GM18868 (cell line): Measurements from ENCODE around the gene SC5D.
A peak's percentile ranks its signal among the peaks of the same experiment; 100 is the strongest.

ENCODE experiments used
- ATAC-seq: cut with Tn5 transposase; IDR thresholded peaks from one replicate; pipeline ENCODE4 v1.9.1; 2021; ENCODE audit warnings: mild to moderate bottlenecking, moderate library complexity; ENCODE audit not compliant: unreplicated experiment

Gene SC5D

DNA sequence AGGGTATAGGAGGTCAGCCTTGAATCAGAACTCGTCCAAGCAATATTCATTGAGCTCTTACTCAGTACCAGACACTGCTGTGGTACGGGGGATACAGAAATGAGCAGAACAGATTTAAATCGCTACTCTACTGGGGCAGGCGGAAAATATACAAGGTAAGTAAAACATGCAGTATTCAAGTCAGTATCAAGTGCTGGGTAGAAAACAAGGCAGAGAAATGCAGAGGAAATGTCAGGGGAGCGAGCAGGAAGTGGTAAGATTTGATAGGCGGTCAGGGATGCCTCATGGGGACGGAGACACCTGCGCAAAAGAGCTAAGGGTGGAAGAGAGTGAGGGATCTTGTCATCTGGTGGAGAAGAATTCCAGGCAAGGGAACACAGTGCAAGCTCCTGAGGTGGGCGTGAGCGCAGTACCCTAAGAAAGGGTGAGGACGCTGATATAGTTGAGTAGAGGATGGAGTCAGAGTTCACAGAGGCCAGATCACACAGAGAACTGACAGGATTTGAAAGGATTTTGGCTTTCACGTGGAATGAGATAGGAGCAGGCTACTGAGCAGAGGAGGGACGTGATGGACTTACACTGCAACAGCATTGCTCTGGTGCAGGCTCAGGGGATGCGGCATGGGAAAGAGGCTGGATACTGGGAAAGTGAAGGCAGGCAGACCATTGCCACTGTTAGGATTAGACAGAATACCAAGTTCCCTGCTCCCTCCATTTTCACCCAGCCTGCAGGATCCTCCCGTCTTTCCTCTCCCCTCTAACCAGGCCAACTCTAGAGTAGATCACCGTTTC, 35.8 kb downstream of the SC5D start:
- no peak for ATAC-seq

- ATAC-seq: no peak
Measured at GRCh38 chr11:121328967-121329679, 36.6 kb downstream of the SC5D start.

DNA sequence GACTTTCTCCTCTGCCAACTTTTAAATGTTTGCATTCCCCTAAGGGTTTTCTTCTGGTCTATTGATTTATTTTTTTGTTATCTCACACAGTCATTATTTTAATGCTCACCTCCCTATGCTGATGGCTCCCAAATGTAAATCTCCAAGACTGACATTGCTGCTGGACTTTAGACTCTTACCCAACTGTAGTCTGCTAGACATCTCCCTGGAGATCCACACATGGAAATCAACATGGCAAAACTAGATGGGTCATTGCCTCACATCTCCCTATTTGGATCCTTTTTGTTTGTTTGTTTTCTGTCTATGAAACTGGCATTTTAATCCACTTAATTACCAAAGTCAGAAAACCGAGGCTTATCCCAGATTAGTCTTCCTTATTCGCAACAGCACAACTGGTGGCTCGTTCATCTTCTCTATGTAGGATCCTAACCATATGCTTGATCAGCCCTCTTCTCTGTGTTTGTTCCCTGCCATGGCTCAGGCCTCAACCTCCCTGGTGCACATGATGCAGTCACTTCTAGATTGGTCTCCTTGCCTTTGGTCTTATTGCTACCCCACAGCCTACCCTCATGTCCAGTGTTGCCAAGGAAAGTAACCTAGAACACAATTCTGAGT, 37.3 kb downstream of the SC5D start:
- no peak for ATAC-seq

GRCh38 chr11:121330614-121331435, 38.3 kb downstream of the SC5D start:
- no peak for ATAC-seq

- ATAC-seq: no peak
Measured at GRCh38 chr11:121334973-121335710, 42.6 kb downstream of the SC5D start.

DNA sequence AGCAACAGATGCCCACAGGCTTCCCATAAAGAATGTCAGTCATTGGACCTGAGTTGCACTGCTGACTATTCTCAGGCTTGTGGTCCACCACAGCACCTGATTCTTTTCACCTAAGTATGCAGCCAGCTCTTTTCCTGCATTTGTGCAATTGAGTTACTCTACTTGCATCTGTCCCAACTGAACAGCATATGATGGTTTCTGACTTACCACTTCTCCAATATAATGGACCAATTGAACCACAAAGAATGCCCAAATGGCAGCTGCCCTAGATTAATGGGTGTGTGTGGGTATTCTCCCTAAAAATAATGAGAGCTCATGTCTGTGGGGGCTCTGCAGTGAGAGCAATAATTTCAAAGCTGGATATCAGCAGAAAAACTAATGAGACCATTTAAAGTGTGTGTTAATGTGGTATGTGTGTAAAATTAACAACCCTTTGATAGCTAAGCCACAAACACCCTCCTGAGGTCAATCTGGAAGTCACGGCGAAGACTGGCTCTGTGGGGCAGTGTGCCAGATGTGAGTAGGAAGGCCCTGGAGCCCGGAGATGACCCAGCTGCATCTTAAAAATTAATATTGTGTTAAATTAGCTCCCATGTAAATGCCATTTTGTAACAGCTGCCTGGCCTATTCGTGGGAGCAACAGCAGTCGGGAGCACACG, 43.8 kb downstream of the SC5D start:
- ATAC-seq: no peak

GRCh38 chr11:121337078-121337477, 44.5 kb downstream of the SC5D start:
- ATAC-seq: peak; percentile 46

DNA sequence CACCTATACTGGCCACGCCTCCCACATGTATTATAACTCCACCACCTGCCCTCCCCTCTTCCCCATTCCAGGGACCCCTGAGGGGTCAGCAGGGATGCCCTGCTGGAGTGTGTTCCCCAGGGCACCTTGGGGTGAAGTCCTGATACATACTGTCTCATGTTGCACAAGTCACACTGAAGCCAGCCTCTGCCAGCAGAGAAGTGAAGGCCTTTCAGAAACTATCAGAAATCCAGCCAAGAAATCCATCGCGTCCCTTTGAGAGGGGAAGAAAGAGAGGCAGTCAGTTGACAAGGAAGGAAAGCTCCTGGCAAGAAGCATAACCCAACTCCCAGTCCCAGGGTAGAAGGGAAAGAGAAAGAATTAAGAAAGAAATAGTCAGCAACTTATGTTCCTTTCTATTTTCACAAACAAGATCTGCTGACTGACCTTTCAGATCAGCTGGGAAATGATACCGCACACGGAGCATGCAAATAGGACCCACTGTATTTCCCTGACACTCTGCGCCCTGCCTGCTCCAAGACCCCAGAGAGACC, 45.2 kb downstream of the SC5D start:
- no peak for ATAC-seq

DNA sequence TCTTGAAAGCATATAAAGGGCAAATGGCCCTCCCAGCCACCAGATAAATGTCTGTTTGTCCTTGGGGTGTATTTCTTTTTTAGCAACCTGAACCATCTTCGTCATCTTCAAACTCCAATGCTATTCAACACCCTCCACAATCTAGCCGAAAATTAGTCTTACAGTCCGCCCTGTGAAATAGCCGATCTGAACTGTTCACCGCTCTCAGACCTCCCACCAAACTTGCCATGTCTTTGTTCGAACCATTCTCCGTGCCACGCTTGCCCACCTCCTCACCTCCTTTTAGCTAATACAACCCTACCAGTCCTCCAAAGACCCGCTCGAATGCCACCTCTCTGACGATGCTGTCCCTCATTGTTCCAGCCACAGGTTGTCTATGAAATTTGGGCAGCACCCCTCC, 46.0 kb downstream of the SC5D start:
- ATAC-seq: no peak

DNA sequence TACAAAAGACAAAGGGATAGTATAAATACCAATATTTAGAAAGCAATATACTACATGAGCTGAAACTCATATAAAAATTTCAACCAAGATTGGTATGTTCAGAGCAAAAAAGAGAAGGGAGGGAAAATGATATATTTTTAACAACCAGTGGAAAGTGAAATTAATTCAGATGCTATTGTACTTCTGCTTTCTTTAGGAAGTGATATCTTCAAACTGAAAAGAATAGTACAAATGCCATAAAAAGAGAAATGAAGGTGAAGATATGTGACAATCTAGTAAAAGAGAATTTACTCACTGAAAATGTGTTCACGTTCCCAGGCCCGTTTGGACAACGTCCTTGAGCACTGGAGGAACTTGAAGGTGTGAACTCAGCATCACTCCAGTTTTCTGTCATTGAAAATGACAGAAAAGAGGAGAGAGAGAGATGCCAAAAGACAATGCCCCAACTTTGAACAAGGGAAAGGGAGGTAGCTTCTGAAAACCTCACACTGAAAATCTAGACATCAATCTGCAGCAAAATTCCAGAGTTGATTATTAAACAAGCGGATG, 47.5 kb downstream of the SC5D start:
- ATAC-seq: no peak

DNA sequence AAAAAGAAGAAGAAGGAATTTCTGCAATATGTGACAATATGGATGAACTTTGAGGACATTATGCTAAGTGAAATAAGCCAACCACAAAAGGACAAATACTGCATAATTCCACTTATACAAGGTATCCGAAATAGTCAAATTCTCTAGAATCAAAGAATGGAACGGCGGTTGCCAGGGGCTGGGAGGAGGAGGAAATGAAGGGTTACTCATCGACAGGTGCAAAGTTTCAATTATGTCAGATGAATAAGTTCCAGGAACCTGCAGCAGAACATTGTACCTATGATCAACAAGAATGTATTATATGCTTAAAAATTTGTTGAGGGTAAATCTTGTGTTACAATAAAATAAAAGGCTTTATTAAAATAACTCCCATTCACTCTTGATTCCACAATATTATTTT, 49.0 kb downstream of the SC5D start:
- no peak for ATAC-seq

DNA sequence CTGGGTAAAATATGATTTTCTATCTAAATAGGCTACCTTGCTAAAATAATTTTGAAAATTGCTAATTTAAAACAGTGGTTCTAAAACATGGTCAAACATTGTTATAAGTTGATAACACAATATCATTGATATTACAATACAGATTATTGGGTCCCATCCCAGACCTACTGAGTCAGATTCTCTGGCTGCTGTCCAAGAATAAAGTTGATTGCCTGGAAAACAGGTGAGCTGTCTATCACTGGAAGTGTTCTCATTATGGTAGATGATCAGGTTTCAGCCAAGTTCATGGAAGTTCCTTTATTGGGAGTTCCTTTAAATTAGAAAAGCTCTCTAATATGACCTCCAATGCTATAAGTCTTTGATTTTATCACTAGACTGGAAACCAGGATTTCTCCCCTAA, 52.3 kb downstream of the SC5D start:
- no peak for ATAC-seq

GRCh38 chr11:121347094-121347493, 54.5 kb downstream of the SC5D start:
- ATAC-seq: no peak

- no peak for ATAC-seq
Measured at GRCh38 chr11:121347813-121348212, 55.2 kb downstream of the SC5D start.

GRCh38 chr11:121348220-121348875, 55.8 kb downstream of the SC5D start:
- no peak for ATAC-seq

DNA sequence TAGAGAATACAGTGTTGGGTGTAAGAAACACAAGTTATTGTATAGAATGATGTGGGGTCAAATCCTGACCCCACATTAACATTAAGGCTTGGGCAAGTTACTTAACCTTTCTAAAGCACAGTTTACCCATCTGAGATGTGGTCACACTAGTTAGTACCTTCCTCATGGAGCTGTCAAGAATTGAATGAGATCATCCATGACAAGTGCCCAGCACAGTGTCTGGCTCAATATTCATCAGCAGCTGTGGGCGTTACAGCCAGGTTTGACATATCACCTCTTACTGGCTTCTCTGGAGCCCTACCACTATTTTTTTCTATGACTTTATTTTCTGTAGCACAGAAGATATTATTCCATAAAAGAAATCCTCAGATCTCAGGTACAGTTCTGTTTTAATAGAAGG, 57.2 kb downstream of the SC5D start:
- ATAC-seq: no peak

GRCh38 chr11:121350314-121351082, 57.9 kb downstream of the SC5D start:
- no peak for ATAC-seq

DNA sequence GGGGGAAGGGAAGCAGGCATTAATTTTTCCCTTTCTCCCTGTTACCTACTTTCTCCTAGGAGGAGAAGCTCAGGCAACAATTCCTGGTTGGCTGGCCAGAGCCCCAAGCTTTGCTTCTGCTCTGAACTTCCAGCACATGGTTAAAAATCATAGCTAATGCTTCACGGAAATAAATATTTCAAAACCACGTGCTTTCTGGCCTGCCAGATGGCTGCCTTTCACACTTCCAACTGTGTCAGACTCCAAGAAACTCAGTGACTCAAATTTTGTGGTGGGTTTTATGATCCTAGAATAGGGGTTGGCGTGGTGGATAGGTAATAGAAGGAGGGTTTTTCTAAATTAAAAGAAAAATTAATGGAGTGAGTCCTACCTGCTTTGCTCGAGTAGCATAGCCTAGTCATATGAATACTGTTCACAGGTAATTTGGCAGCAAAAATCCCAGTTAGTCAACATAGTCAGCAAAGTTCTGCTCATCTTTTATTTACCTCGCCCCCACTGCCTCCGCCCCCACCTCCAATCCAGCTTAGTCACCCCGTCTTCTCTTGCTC, 58.6 kb downstream of the SC5D start:
- ATAC-seq: no peak
